GM21529 (cell line): ENCODE data around the gene ARL13B.
"Not testable (repeated sequence)": the region's sequence is repeated elsewhere in the genome, so short reads cannot be mapped to it uniquely, and the experiment has no call there.

Experiments
- ATAC-seq: cut with Tn5 transposase; IDR thresholded peaks from one replicate; pipeline ENCODE4 v1.9.1; 2021; ENCODE audit not compliant: unreplicated experiment

Gene ARL13B

DNA sequence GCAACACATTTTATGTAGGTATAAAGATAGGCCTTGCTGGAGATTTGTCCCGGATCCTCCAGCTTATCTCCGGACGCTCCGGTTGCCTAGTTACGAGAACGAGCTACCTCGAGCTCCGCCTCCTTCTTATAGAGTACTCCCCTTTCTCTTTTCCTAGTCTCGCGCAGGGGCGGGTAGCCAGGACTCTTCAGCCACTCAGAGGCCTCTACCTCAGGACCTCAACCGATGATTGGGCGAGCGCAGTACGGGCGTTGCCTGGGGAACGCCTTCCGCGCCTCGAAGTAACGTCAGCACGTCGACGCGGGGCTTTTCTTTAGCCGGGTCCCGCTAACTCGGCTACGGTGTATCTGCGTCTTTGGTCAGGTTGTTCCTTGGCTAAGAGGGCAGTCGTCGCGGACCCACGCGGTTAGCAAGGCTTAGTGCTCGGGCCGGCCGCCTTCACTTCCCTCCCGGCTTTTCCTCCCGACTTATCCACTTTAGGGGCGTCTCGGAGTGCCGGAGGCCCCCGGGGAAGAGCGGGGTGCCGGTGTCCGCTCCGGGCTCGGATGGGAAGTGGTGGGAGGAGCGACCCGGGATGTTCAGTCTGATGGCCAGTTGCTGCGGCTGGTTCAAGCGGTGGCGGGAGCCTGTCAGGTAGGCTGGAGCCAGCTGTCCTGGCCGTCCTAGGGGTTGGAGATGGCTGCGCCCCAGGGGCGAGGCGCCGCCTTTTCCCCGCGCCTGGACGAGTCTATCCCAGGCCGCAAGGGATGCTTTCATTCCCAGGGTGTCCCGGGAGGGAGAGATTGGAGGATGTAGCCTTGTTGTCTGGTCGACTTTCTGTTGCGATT, at the start of gene ARL13B:
TSS of gene ARL13B (plus strand) at position 306 of the 827 bp plus-strand sequence. CDS start at position 575, 269 bp downstream.
- ATAC-seq, result peak; percentile 100

DNA sequence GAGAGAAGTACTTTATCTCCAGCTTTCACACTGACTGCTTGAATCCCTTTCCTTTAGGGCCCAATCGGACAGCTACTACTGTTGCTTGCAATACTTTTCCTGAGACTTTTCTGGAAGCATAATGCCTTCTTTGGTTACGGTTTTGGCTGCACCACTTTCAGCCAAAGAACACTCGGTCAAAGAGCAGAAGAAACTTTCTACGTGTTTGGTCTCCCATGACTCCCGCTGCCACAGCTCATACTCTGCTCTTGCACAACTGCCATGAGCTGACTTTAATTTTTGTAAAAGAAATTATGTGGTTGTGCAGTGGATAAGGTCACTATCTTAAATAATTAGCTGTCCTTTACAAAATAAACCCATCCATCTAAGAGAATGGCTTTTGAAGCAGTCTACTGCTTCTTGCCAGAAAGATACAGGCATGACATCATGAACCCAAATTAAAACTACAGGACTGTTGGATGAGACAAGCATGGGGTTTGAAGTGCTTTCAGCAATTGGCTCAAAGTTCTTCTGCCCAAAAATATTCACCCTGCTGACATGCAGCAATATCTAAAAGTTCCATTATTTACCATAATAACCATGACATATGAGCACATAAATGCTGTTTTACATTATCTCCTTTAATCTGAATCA, 48.2 kb upstream of the ARL13B start:
- ATAC-seq, result no peak

DNA sequence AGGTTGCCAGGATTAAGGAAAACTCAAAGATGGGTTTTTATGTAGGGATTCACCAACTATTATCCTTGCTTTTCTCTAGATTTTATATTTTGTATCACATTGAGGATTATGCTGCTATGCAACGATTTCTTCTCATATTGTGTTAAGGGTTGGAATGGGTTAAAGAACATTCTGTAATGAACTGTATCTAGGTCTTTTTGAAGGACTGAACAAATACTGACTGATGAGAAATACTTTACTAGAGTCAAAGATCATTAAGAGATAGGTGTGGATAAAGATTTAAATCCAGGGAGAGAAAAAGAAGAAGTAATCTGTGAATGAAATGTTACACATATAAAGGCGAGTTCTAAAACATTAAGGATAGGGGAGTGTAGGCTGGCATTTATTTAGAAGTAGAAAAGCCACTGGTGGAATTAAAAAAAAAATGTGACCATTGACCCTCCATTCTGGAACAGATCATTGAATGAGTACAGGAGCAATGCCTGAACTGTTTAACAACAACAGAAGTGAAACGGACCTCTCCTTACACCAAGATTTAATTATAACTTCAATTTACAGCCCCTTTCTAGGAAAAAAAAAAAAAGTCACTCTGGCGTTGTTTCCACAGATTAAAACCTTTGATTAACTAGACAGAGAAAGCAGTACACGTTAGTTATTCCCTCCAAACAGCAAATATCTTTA, 45.4 kb upstream of the ARL13B start:
- no peak for ATAC-seq

- no peak for ATAC-seq
Observed at GRCh38 chr3:93936549-93936948, 43.4 kb upstream of the ARL13B start.

GRCh38 chr3:93937485-93937884, 42.5 kb upstream of the ARL13B start:
- ATAC-seq, result not testable (repeated sequence)

- ATAC-seq, result not testable (repeated sequence)
Observed at GRCh38 chr3:93949958-93950357, 30.0 kb upstream of the ARL13B start.

GRCh38 chr3:93961026-93961425, 18.9 kb upstream of the ARL13B start:
- no peak for ATAC-seq

GRCh38 chr3:93961489-93961888, 18.5 kb upstream of the ARL13B start:
- no peak for ATAC-seq

- no peak for ATAC-seq
Observed at GRCh38 chr3:93962798-93963197, 17.2 kb upstream of the ARL13B start.

GRCh38 chr3:93965106-93965505, 14.8 kb upstream of the ARL13B start:
- ATAC-seq, result not testable (repeated sequence)

- no peak for ATAC-seq
Observed at GRCh38 chr3:93969443-93969842, 10.5 kb upstream of the ARL13B start.

- no peak for ATAC-seq
Observed at GRCh38 chr3:93969997-93970396, 10.0 kb upstream of the ARL13B start.

DNA sequence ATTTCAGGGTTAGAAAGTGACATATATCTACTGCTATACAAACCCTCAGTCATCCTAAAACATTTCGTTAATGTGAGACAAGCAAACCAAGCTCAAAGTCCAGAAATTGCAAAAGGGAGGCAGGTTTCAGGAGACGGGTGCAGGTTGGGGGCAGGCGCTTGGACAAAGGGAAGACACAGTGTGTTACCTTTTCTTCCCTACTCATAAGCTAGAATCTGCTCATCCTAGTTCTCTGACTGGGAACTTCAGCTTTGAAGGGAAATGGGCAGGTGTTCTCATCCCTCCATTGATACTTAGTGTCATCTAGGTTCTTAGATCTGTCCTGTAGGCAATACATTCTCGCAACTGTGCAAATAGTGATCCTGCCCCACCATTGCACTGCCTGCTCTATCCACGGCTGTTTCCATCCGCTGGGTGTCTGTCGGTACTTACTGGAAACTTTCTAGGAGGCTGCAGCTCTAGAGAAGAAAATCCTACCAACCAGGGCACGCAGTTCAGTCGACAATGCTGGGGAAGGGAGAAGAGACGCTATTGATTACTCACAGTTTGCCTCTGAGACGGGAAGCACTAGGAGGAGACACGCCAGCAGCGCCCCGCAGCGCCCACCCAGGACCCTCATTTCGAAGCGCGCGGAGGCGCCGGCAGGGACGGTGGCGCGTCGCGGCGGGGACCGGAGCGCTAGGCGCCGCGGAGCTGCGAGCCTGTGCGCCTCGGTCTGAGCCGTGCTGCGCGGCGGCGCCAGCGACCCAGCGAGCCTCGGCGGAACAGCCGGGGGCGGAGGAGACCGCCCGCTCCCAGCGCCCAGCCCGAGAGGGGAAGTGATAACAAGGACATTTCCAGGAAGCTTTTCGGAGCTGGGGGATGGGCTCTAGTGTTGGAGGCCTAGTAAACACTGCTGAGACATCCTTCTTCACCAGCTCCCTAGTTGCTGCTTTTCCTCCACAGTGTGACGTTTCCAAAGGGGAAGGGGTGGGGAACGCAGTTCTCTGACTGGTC, 6.5 kb upstream of the ARL13B start, which contains the start of gene PROS1:
TSS of gene PROS1 (minus strand) at position 766 of the 996 bp plus-strand sequence. CDS start at position 619, 147 bp downstream.
- ATAC-seq, result peak; percentile 91

GRCh38 chr3:93981649-93982048, 1.7 kb downstream of the ARL13B start:
- ATAC-seq, result no peak

- ATAC-seq, result no peak
Observed at GRCh38 chr3:93983408-93983807, 3.5 kb downstream of the ARL13B start.

GRCh38 chr3:93984618-93985017, 4.7 kb downstream of the ARL13B start:
- no peak for ATAC-seq

- ATAC-seq, result no peak
Observed at GRCh38 chr3:93988283-93988682, 8.3 kb downstream of the ARL13B start.

GRCh38 chr3:93988764-93989163, 8.8 kb downstream of the ARL13B start:
- no peak for ATAC-seq

DNA sequence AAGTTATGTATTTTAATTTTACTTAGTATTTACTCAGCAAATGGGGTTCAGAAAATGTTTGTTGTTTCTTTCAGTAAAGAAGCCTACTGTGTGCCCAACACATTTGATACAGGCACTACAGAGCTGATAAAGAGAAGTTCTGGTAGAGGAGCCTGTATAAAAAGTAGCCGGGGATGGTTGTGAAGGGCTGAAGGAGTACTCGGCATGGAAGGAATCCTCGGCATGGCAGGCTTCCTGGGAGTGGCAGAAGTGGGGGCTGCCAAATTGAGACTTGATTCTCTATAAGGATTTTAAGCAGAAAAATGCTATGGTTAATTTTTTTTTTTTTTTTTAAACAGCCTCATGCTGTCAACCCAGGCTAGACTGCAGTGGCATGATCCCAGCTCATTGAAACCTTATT, 9.3 kb downstream of the ARL13B start:
- ATAC-seq, result no peak

GRCh38 chr3:93991631-93992030, 11.7 kb downstream of the ARL13B start:
- ATAC-seq, result no peak
